HG03196 (cell line): Measurements from ENCODE around the gene C1GALT1C1L.
"Not testable (repeated sequence)": the region's sequence is repeated elsewhere in the genome, so short reads cannot be mapped to it uniquely, and the experiment has no call there.

Source experiments
- ATAC-seq: cut with Tn5 transposase; IDR thresholded peaks from one replicate; pipeline ENCODE4 v1.9.1; 2021; ENCODE audit not compliant: unreplicated experiment

Gene C1GALT1C1L

DNA sequence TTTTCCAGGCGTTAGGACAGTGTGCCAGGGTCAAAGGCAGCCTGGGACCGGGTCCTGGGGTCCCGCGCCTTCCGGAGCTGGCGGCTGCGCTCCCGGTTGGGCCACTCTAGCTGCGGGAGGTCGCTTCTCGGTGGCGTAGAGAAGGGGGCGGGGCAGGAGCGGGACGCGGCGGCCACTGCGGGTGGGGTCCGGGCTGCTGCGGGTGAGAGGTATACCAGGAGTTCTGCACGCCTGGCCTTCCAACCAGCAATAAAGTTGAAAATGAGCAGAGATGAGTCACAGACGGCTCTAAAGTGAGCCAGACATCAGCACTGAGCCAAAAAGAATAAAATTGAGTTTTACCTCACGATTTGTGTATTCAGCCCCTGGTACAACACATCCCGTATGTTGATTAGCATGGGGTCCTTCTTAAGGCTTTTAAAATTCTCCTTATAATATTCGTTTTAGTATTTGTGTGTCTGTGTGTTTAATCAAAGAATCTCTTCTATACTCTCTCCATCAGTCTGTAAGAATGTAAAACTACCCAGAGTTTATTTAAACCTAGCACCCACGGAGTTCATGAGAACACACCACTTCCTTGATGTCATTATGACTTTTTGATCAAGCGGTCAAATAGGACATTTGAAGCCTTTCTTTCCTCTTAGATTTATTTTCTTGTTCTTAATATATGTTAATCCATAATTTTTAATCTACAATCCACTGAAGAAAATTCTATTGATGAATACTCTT, at the start of gene C1GALT1C1L:
Gene C1GALT1C1L, minus strand, starts transcription at position 108 of the 729 bp plus-strand sequence. Its CDS starts 107 bp downstream, at position 1.
- no peak for ATAC-seq

DNA sequence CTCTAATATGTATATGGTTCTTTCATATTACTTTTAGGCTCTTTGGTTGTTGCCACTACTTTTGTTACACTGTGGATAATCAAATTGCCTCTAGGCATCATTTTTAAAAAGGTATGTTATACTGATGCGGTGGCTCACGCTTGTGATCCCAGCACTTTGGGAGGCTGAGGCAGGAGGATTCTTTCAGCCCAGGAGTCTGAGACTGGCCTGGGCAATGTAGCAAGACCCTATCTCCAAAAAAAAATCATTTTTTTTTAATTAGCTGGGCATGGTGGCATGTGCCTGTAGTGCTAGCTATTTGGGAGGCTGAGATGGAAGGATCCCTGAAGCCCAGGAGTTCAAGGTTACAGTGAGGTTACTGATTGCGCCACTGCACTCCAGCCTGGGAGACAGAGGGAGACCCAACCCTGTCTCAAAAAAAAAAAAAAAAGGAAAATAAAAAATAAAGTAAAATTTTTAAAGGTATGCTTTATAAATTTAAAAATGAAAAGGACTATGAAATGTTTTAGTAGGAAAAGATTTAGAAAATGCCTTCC, 49.5 kb upstream of the C1GALT1C1L start:
- ATAC-seq, result no peak

DNA sequence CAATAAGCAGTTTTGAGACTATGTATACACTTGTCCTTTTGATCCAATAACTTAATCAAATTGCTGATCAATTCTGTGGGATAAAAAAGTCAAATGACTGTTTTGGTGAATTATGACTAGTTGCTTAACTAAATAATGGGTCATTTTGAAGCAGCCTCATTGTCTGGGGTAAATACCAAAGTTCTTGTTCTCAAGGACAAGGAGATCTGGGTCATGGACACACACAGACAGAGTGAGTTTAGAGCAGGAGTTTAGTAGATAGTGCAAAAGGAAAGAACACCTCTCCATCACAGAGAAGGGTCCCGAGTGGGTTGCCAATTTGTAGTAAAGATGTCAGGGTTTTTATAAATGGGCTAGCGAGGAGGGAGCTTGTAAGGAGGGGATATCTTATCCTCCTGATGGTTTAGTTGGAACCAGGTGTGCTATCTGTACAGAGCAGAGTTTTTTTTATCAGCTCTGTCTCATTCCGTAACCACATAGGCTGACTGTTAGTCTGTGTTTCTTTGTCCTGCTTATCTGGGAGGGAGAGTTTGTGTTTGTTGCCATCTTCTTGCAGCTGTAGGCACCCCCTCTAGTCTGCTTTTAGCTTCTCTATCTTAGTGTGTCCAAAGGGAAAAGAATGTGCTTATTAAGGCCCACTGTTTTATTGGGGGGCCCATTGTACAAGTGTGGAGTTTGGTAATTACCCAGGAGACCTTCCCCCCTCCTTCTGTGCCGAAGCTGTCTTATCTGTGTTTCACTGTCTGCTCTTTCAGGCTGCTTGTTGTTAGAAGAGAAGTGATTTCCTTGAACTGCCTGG, 48.7 kb upstream of the C1GALT1C1L start:
- no peak for ATAC-seq

DNA sequence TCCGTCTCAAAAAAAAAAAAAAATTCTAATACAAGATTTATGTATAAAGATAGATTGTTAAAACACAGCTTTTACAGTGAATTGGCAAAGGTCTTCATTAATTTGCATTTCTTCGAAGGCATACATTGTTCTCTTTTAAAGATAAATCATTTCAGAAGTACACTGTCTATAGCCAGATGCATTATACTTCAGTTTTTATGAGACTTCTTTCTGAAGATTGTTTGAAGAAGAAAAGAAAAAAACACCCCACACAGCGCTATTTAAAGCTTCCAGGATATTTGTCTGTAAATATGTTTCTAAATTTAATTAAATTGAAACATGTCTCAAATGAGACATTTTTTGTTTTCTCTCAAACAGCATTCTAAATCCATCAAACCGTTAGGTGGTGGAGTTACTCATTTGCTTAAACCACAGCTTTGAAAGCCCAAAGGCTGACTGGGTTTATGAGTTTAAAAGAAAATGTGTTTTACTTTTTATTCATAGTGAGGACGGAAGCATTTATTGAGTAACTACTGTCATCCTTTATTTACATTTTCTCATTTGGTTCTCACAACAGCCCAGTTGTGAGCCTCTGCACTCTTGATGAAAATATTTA, 42.4 kb upstream of the C1GALT1C1L start:
- no peak for ATAC-seq

DNA sequence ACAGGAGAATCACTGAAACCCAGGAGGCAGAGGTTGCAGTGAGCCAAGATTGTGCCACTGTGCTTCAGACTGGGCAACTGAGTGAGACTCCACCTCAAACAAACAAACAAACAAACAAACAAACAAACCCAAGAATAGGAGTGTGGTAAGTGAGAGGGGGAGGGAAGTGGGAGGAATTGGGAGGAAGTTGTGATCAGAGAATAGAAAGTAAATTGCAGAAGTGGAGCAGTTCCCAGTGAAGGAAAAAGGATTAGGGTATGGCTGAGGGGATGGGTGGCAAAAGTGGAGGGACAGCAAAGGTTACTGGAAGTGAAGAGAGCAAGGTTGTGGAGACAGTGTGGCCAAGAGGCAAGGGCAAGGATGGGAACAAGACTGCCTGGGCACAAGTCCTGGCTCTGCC, 41.1 kb upstream of the C1GALT1C1L start:
- no peak for ATAC-seq

DNA sequence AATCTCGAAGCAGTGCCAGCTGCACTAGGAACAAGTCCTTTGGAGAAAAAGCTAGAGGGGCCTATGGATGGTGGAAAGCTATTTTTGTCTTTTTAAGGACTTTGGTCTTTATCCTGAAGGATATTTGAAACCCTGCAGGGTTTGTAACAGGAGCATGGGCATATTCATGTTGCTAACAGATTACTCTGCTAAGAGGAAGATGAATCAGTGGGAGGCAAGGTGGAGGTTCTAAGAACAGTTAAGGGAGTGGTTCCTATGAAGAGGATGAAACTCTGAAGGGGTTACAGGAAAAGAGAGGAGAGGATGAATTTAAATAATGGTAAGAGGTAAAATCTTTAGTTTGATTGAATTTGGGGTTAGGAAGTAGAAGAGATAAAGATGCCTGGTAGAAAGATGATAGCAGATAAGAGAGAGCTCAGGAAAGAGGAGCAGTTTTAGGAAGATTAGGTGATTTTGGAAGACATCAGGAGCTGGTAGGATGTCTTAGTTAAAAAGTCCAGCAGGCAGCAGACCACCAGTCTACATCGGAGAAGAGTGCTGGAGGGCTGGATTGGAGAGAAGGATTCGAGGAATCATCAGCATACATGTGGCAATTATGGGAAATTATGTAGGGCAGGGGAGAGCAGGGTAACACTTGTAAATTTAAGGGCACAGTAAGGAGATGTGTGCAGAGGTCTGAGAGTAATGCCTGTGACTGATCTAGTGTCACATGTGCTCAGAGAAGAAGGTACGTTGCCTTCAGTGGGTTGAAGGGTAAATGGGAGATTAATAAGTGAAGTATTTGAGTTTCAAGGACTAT, 39.3 kb upstream of the C1GALT1C1L start:
- ATAC-seq, result no peak

DNA sequence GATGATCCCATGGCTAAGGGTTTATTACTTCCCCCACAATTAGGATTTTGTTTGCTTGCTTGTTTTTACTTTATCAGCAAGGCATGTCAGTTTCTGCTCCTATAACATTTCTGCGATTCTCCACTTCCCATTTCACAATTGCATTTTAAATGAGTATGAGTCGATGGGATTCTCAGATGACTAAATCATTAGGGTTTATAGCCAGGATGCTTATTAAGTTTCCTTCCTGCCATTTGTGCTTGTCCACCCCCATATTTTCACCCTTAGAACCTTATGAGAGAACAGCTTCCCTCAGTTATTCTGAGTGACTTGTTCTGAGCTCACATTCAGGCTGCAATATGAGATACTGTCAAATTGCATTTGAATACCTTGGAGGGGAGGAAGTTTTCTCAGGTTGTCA, 37.9 kb upstream of the C1GALT1C1L start:
- ATAC-seq, result no peak

DNA sequence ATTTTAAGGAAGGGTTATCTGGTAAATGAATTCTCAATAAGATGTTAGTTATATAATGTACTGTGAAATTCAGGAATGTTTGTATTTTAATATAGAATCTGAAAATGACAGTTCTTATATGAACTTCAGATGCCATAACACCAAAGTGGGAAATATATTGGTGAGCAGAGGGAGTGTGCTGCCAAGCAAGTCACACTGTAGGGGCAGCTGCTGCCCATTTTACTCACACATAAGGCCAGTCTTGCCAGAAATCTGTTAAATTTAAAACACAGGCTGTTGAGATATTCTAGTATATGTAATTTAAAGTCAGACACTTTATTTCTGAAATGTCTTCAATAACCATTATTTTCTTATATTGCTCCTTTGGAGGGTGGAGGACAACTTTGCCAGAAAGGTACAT, 34.6 kb upstream of the C1GALT1C1L start:
- no peak for ATAC-seq

DNA sequence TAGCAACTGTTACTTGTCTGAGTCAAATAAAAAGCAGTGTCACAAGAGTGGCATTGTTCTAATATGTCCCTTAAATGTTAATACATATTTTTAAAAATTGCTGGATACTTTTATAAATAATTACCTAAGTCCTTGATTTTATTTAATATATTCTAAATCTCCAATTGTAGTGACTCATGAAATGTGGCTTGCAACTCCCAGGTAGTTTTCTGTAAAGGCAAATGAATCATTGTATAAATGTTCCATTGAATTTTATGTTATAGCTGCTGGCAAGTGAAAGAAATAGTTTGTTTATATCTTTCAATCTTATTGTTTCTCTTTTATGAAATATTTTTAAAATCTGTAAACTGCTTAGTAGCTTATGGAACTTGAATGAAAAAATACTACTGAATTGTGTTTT, 32.7 kb upstream of the C1GALT1C1L start:
- ATAC-seq, result no peak

DNA sequence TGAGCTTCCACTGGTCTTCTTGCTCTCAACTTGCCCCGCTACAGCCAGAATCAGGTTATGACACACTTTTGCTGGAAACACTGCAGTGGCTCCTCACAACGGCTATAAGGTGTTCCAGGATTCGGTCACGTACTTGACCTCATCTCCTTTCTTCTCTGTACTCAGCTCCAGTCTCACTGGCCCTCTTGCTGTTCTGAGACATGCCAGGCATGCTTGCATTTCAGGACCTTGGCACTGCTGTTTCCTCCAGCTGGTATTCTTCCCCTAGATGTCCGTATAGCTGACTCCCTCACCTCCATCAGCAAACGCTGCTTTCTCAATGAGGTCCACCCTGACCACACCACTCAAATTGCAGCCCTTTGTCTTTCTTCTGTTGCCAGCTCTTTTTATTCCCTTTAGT, 31.9 kb upstream of the C1GALT1C1L start:
- ATAC-seq, result no peak

DNA sequence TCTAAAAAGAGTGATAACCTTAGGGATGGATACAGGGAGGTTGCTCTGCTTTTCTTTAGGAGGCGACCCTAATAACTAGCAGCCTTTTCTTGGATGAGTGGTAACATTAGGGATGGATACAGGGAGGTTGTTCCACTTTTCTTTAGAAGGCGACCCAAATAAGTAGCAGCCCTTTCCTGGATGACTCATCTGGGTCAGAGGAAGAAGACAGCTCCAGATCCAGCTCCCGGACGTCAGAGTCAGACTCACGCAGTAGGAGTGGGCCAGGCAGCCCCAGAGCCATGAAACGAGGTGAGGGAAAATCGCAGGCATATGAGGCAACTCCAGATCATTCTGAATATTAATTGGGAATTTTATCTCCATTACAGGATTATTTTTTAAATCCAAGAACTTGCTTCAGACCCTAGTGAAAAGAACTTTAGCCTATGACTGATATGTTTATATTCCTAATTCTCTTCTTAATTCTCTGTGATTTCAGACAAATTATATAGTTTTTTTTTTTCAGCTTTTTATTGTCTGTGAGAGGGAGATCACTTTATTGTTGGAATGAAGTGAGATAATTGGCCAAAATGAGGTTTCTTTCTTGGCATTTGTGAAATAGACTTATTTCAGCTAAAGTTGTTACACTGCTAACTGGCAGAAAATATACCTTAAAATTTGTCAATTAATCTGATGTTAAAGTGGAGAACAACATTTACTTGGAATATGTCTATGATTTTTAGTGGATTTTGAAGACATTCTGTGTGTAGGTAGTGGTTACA, 31.2 kb upstream of the C1GALT1C1L start:
- no peak for ATAC-seq

DNA sequence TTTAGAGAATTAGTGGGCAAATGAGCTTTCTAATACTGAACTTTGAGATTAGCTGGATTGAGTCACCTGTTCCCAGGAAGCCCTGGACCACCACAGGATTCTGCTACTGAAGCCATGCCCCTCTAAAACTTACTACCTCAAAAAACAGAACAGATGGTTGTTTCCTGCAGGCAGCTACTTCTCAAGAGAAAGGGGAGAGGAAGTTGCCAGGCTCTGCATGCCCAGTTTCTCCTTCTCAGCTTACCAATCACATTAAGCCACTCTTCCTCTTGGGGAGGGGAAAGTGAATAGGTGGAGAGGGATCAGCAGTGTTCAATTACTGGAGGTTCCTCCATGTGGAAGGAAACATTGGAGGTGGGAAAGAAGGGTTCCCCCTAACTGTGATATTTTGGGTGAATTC, 24.9 kb upstream of the C1GALT1C1L start:
- ATAC-seq, result no peak

DNA sequence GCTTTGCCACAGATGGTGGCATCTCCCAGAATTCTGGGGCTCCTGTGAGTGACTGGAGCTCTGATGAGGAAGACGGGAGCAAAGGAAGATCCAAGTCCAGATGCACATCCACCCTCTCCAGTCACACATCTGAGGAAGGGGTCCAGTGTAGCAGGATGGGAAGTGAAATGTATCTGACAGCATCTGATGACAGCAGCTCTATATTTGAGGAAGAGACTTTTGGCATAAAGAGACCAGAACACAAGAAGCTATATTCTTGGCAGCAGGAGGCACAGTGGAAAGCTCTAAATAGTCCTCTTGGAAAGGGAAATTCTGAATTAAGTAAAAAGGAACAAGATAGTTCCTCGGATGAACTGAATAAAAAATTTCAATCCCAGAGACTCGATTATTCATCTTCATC, 23.5 kb upstream of the C1GALT1C1L start:
- ATAC-seq, result no peak

DNA sequence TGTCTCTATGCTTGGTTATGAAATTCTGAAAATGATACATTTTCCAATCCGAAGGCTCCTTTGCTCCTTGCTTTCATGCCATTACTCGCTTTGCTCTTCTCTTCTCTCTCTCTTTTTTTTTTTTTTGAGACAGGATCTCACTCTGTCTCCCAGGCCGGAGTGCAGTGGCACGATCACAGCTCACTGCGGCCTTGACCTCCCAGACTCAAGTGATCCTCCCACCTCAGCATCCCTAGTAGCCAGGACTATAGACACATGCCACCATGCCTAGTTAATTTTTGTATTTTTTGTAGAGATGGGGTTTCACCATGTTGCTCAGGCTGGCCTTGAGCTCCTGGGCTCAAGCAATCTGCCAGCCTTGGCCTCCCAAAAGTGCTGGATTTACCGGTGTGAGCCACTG, 21.9 kb upstream of the C1GALT1C1L start:
- not testable (repeated sequence) for ATAC-seq

DNA sequence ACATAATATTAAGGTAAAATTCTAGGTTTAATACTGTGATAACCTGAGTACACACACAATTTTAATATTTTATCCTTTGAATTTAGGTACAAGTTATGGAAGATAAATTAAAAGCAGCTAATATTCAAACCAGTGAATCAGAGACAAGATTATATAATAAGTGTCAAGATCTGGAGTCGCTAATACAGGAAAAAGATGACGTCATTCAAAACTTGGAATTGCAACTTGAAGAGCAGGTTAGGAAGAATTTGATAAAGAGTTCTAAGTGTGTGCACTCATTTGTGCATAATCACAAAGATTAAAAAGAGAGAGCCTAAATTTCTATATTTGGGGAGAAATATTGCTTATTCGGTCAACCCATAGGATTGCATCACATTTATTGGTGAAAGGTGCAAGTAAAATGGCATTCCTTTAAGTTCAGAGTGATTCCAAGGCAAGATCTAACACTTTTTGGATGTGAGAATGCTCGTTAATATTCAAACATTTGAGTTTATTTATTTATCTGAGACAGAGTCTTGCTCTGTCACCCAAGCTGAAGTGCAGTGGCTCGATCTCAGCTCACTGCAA, 16.3 kb upstream of the C1GALT1C1L start:
- no peak for ATAC-seq

DNA sequence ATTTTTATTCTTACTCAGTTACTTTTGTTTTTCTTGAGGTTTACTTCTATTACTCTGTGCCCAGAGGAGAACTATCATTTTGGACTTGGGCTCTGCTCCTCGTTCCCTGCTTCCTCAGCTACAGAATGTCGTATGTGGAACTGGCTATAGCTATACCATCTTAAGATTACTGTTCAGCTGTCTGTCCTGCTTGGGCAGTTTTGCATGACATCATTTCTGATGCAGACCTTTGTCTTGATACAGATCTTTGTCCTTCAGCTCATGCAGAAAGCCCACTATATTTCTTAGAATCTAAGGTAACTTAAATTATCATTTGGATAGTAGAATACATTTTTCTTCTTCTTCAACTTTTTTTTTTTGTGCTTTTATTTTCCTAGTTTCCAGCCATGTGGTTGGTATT, 13.8 kb upstream of the C1GALT1C1L start:
- no peak for ATAC-seq

DNA sequence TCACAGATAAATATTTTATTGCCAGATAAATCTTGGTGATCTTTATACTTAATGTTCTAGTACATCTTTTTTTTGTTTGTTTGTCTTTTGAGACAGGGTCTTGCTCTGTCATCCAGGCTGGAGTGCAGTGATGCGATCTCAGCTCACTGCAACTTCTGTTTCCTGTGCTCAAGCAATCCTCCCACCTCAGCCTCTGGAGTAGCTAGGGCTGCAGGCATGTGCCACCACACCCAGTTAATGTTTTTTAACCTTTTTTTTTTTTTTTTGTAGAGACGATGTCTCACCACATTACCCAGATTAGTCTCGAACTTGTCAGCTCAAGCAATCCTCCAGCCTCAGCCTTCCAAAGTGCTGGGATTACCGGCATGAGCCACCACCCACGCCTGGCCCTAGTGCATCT, 9.1 kb upstream of the C1GALT1C1L start:
- ATAC-seq, result no peak

DNA sequence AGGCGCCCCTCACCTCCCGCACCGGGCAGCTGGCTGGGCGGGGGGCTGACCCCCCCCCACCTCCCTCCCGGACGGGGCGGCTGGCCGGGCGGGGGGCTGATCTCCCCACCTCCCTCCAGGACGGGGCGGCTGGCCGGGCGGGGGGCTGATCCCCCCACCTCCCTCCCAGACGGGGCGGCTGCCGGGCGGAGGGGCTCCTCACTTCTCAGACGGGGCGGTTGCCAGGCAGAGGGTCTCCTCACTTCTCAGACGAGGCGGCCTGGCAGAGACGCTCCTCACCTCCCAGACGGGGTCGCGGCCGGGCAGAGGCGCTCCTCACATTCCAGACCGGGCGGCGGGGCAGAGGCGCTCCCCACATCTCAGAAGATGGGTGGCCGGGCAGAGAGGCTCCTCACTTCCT, 1.6 kb upstream of the C1GALT1C1L start:
- ATAC-seq, result not testable (repeated sequence)

DNA sequence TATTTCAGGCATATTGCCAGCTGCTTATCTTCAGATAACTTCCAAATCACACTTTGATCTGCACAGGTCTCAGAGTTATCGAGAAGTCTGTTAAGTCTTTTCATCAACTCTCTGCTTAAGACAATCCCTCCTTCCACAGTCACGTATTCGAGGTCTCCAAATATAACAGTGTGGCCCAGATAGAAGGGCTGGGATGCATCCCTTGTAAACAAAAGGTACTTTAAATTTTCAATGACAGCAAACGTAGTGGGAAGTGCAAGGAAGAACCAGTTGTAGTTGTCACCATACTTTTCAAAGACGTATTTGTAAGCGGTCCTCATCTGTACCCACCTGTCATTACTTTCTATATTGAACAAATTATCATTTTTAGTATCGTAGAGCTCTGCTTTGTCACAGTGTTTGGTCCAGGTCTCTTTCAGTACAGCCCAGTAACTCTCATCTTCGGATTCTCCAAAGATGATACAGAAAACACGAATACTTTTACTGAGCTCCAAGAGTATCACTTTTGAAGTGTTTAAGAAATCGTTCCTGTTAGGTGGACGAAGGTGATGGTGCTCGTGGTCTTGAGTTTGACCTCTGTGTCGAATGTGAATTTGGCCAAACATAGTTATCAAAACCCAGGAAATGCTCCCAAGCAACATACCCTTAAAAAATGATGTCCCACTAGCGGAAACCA, 445 bp downstream of the C1GALT1C1L start:
- ATAC-seq, result no peak
